ENCODE results near the gene PIGH.

GRCh38 chr14:67575684-67576083 lies 24.4 kb downstream of the PIGH start:
- TF ChIP-seq, protein P1, sequence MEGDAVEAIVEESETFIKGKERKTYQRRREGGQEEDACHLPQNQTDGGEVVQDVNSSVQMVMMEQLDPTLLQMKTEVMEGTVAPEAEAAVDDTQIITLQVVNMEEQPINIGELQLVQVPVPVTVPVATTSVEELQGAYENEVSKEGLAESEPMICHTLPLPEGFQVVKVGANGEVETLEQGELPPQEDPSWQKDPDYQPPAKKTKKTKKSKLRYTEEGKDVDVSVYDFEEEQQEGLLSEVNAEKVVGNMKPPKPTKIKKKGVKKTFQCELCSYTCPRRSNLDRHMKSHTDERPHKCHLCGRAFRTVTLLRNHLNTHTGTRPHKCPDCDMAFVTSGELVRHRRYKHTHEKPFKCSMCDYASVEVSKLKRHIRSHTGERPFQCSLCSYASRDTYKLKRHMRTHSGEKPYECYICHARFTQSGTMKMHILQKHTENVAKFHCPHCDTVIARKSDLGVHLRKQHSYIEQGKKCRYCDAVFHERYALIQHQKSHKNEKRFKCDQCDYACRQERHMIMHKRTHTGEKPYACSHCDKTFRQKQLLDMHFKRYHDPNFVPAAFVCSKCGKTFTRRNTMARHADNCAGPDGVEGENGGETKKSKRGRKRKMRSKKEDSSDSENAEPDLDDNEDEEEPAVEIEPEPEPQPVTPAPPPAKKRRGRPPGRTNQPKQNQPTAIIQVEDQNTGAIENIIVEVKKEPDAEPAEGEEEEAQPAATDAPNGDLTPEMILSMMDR (conservative IDR thresholded peaks at IDR 0.05), result no peak
- no peak for TF ChIP-seq EZH2 (IDR thresholded peaks at IDR 0.05; ENCODE audit: low read depth)
